ENCODE data around the gene DCTD.

DNA sequence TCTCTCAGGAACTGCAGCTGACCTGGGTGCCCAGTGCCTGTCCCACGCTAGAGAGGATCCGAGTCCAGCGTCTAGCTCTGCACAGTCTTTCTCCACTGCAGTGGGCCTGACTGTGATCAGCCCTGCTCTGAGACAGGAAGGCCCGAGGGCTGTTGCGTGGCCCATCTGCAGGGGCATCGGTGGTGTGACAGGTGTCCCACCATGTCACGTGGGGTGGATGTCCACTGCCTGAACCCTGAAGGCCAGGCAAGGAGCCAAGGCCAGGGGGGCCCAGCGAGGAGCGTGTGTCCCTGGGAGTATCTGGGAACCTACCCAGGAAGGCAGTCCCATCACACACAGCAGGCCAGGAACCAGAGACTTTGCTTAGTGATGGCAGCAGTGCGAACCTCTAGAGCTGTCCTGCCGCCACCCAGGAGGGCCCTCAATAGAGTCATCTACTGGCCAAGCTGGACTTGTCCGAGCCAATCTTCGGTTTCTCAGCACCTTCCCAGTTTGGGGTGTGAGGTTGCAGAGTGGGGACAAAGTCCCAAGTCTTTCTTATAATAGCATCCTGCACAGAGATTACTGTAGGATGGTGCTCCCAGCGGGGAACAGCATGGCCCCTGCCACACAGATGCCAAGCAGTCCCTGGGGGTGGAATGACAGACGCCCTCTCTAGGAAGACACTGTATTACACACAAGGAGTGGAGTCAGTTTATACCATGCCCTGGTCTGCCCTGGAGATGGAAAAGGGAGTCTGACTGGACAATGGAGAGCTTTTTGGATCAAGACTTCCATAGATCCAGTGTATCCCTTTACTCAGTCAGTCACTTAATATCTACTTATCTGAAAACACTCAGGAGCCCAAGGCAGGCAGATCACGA is 38.3 kb downstream of the DCTD start:
- no peak for TF ChIP-seq EZH2 (optimal IDR thresholded peaks at IDR 0.05; ENCODE audit: low read depth, low read length)
- TF ChIP-seq, protein P1, sequence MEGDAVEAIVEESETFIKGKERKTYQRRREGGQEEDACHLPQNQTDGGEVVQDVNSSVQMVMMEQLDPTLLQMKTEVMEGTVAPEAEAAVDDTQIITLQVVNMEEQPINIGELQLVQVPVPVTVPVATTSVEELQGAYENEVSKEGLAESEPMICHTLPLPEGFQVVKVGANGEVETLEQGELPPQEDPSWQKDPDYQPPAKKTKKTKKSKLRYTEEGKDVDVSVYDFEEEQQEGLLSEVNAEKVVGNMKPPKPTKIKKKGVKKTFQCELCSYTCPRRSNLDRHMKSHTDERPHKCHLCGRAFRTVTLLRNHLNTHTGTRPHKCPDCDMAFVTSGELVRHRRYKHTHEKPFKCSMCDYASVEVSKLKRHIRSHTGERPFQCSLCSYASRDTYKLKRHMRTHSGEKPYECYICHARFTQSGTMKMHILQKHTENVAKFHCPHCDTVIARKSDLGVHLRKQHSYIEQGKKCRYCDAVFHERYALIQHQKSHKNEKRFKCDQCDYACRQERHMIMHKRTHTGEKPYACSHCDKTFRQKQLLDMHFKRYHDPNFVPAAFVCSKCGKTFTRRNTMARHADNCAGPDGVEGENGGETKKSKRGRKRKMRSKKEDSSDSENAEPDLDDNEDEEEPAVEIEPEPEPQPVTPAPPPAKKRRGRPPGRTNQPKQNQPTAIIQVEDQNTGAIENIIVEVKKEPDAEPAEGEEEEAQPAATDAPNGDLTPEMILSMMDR (IDR thresholded peaks at IDR 0.05; ENCODE audit: low read length) = no peak
- TF ChIP-seq EZH2phosphoT487 (IDR thresholded peaks at IDR 0.05; ENCODE audit: low read length) = no peak

All from MM.1S (cell line).